HPDE6-E6E7 (cell line): ENCODE measurements around the gene CERS2.
"Not testable (repeated sequence)": the region's sequence is repeated elsewhere in the genome, so short reads cannot be mapped to it uniquely, and the experiment has no call there.

ENCODE experiments used
- DNase-seq: peaks from one replicate; pipeline ENCODE4 v3.0.0; 2011; ENCODE audit warnings: missing footprints; ENCODE audit errors: extremely low spot score

The CERS2 gene

GRCh38 chr1:150970808-150971582 lies 3.6 kb downstream of the CERS2 start:
- DNase-seq, result no peak

GRCh38 chr1:150969626-150970025 lies 5.0 kb downstream of the CERS2 start:
- DNase-seq, result no peak

GRCh38 chr1:150968491-150968890 lies 6.1 kb downstream of the CERS2 start:
- no peak for DNase-seq

GRCh38 chr1:150967936-150968335 lies 6.7 kb downstream of the CERS2 start:
- DNase-seq, result no peak

- DNase-seq, result no peak
Measured at GRCh38 chr1:150966011-150966410, 8.6 kb downstream of the CERS2 start.

GRCh38 chr1:150965605-150966004 lies 9.0 kb downstream of the CERS2 start:
- no peak for DNase-seq

GRCh38 chr1:150964164-150964489 lies 10.5 kb downstream of the CERS2 start:
- no peak for DNase-seq

GRCh38 chr1:150963321-150964163 lies 11.1 kb downstream of the CERS2 start:
- no peak for DNase-seq

GRCh38 chr1:150961756-150962155 lies 12.9 kb downstream of the CERS2 start:
- DNase-seq, result no peak

GRCh38 chr1:150960646-150961045 lies 14.0 kb downstream of the CERS2 start:
- no peak for DNase-seq

- no peak for DNase-seq
Measured at GRCh38 chr1:150957666-150958065, 17.0 kb downstream of the CERS2 start.

GRCh38 chr1:150955280-150955679 lies 19.4 kb downstream of the CERS2 start:
- no peak for DNase-seq

GRCh38 chr1:150954708-150955107 lies 19.9 kb downstream of the CERS2 start:
- no peak for DNase-seq

GRCh38 chr1:150944856-150945255 lies 29.8 kb downstream of the CERS2 start:
- DNase-seq, result no peak

- DNase-seq, result no peak
Measured at GRCh38 chr1:150931773-150932172, 42.9 kb downstream of the CERS2 start.

- DNase-seq, result not testable (repeated sequence)
Measured at GRCh38 chr1:150928775-150929174, 45.9 kb downstream of the CERS2 start.

- DNase-seq, result no peak
Measured at GRCh38 chr1:150928286-150928685, 46.3 kb downstream of the CERS2 start.

GRCh38 chr1:150927624-150928023 lies 47.0 kb downstream of the CERS2 start:
- DNase-seq, result no peak

- peak; percentile 91 for DNase-seq
Measured at GRCh38 chr1:150926097-150926741, 48.4 kb downstream of the CERS2 start, which contains the start of gene SETDB1. SETDB1 (plus strand) TSS chr1:150926363; CDS start chr1:150927715, 1,352 bp downstream.

GRCh38 chr1:150925080-150925479 lies 49.6 kb downstream of the CERS2 start:
- no peak for DNase-seq

GRCh38 chr1:150922519-150922975 lies 52.1 kb downstream of the CERS2 start:
- peak; percentile 88 for DNase-seq

GRCh38 chr1:150917387-150917786 lies 57.2 kb downstream of the CERS2 start:
- DNase-seq, result no peak
